ENCODE measurements around the gene GDPD3. TPM values are rescaled to one million over a fixed set of nuclear protein-coding genes. Genes with fewer than 3 reads are reported as not detected.

GDPD3 gene
- total and polyA plus RNA-seq, 5 donors from 2014 or later = 0.13 to 26.7 (median 0.28) TPM; not detected in 2

DNA sequence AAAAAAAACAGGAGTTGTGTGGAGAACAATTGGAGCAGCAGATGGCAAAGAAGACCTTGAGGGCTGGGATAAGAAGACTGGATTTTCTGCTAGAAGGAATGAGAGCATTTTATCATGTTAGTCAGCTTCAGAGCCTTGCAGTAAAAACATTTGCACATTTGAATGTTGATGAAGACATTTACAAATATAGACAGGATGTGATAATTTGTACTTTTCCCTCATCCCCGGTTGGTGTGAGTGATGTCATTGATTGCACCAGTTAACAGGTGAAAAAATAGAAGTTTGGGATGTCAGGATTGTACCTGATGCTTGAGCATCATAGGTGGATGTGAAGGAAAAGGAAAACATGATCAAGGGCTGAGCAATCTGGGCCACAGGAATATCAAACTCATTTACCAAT lies 32.3 kb upstream of the GDPD3 start:
- no peak overlapping the region for H3K4me3 ChIP-seq (ENCODE audit: low read depth, low read length)
- no peak overlapping the region for H3K4me3 Mint-ChIP-seq
- peak overlapping the region in 1 of 3 donors; percentile 38 for H3K27ac Mint-ChIP-seq
- peaks cover 0 to 15% (median 4%) of the 10 kb centered on the region in 7 donors for H3K9me3 Mint-ChIP-seq
- no peaks in the 10 kb centered on the region for H3K36me3 ChIP-seq (ENCODE audit: control insufficient read depth, insufficient read depth, low read length)
- peaks cover 6% of the 10 kb centered on the region for H3K4me1 ChIP-seq (ENCODE audit: control insufficient read depth, insufficient read depth, low read length, poor library complexity, severe bottlenecking)
- no peaks in the 10 kb centered on the region for H3K27me3 ChIP-seq (ENCODE audit: control insufficient read depth, insufficient read depth, low read length)
- H3K4me1 Mint-ChIP-seq = peaks cover 4 to 16% (median 7%) of the 10 kb centered on the region in 4 donors
- no peak overlapping the region for H3K27ac ChIP-seq (ENCODE audit: insufficient read depth, low read length, poor library complexity, severe bottlenecking)
- H3K36me3 Mint-ChIP-seq = peaks cover 3% of the 10 kb centered on the region
- peaks cover 11 to 19% of the 10 kb centered on the region in 2 experiments for H3K9me3 ChIP-seq (ENCODE audit: control insufficient read depth in 2 of 2, low read length in 2 of 2)
- no peaks in the 10 kb centered on the region for H3K27me3 Mint-ChIP-seq
- ATAC-seq (ENCODE audit: low read depth in 2 of 2) (no peak), DNase-seq (no peak)

DNA sequence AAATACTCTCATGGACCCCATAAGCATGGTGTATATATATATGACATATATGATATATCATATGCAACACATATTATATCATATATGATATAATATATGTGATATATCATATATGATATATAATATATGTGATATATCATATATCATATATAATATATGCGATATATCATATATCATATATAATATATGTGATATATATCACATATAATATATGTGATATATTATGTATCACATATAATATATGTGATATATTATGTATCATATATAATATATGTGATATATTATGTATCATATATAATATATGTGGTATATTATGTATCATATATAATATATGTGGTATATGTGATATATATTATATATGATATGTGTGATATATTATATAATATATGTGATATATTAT lies 31.6 kb upstream of the GDPD3 start:
- peaks cover 11 to 13% of the 10 kb centered on the region in 2 experiments for H3K9me3 ChIP-seq (ENCODE audit: control insufficient read depth in 2 of 2, low read length in 2 of 2)
- H3K27me3 ChIP-seq (ENCODE audit: control insufficient read depth, insufficient read depth, low read length) = no peaks in the 10 kb centered on the region
- H3K36me3 ChIP-seq (ENCODE audit: control insufficient read depth, insufficient read depth, low read length) = no peaks in the 10 kb centered on the region
- Mint-ChIP-seq H3K27ac (no peak overlapping the region), H3K4me3 (no peak overlapping the region), H3K9me3 (peaks cover 0 to 15% (median 4%) of the 10 kb centered on the region in 7 donors), H3K36me3 (peaks cover 3% of the 10 kb centered on the region), H3K27me3 (no peaks in the 10 kb centered on the region), H3K4me1 (peaks cover 6 to 23% (median 8%) of the 10 kb centered on the region in 4 donors)
- DNase-seq (no peak), ATAC-seq (ENCODE audit: low read depth in 2 of 2) (no peak)
- peaks cover 10% of the 10 kb centered on the region for H3K4me1 ChIP-seq (ENCODE audit: control insufficient read depth, insufficient read depth, low read length, poor library complexity, severe bottlenecking)
- no peak overlapping the region for H3K27ac ChIP-seq (ENCODE audit: insufficient read depth, low read length, poor library complexity, severe bottlenecking)
- H3K4me3 ChIP-seq (ENCODE audit: low read depth, low read length) = no peak overlapping the region

DNA sequence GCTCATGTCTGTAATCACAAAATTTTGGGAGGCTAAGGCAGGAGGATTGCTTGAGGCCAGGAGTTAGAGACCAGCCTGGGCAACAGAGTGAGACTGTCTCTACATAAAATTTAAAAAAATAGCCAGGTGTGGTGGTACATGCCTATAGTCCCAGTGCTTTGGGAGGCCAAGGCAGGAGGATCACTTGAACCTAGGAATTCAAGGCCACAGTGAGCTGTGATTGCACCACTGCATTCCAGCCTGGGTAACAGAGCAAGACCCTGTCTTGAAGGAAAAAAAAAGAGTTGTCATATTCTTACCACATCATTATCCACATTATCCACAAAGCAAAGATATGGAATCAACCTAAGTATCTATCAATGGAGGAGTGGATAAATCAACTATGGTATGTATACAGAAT lies 30.7 kb upstream of the GDPD3 start:
- H3K4me3 Mint-ChIP-seq = no peak overlapping the region
- peaks cover 17% of the 10 kb centered on the region for H3K4me1 ChIP-seq (ENCODE audit: control insufficient read depth, insufficient read depth, low read length, poor library complexity, severe bottlenecking)
- no peaks in the 10 kb centered on the region for H3K27me3 ChIP-seq (ENCODE audit: control insufficient read depth, insufficient read depth, low read length)
- no peak overlapping the region for H3K27ac Mint-ChIP-seq
- H3K4me1 Mint-ChIP-seq = peaks cover 6 to 29% (median 13%) of the 10 kb centered on the region in 4 donors
- DNase-seq (no peak), ATAC-seq (ENCODE audit: low read depth in 2 of 2) (no peak)
- no peaks in the 10 kb centered on the region for H3K27me3 Mint-ChIP-seq
- H3K36me3 ChIP-seq (ENCODE audit: control insufficient read depth, insufficient read depth, low read length) = no peaks in the 10 kb centered on the region
- peaks cover 0 to 7% (median 0%) of the 10 kb centered on the region in 7 donors for H3K9me3 Mint-ChIP-seq
- H3K36me3 Mint-ChIP-seq = no peaks in the 10 kb centered on the region
- H3K27ac ChIP-seq (ENCODE audit: insufficient read depth, low read length, poor library complexity, severe bottlenecking) = no peak overlapping the region
- H3K4me3 ChIP-seq (ENCODE audit: low read depth, low read length) = no peak overlapping the region
- H3K9me3 ChIP-seq (ENCODE audit: control insufficient read depth in 2 of 2, low read length in 2 of 2) = peaks cover 4% of the 10 kb centered on the region in 2 experiments

DNA sequence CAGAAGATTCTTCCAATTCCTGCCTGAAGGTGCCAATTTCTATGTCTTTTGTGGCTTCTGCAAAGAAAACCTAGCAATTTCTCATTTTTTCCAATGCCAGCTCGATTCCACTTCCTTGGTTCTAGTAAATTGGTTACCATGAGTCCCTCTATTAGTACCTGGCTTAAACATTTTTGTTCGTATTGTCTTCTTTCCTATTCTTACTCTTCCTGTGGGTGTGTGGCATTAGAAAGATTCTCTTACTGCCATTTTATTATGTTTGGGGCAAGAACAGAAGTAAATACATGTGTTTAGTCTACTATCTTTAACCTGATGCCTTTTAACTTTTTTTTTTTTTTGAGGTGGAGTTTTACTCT lies 30.0 kb upstream of the GDPD3 start:
- no peaks in the 10 kb centered on the region for H3K9me3 ChIP-seq (ENCODE audit: control insufficient read depth in 2 of 2, low read length in 2 of 2)
- ATAC-seq (ENCODE audit: low read depth in 2 of 2) (no peak), DNase-seq (no peak)
- H3K36me3 ChIP-seq (ENCODE audit: control insufficient read depth, insufficient read depth, low read length) = no peaks in the 10 kb centered on the region
- H3K27ac ChIP-seq (ENCODE audit: insufficient read depth, low read length, poor library complexity, severe bottlenecking) = no peak overlapping the region
- H3K36me3 Mint-ChIP-seq = no peaks in the 10 kb centered on the region
- H3K27me3 Mint-ChIP-seq = no peaks in the 10 kb centered on the region
- H3K4me3 ChIP-seq (ENCODE audit: low read depth, low read length) = no peak overlapping the region
- peak overlapping the region in 1 of 4 donors; percentile 8 for H3K4me3 Mint-ChIP-seq
- peaks cover 17% of the 10 kb centered on the region for H3K4me1 ChIP-seq (ENCODE audit: control insufficient read depth, insufficient read depth, low read length, poor library complexity, severe bottlenecking)
- H3K9me3 Mint-ChIP-seq = peaks cover 0 to 1% (median 0%) of the 10 kb centered on the region in 7 donors
- H3K27me3 ChIP-seq (ENCODE audit: control insufficient read depth, insufficient read depth, low read length) = no peaks in the 10 kb centered on the region
- H3K27ac Mint-ChIP-seq = peak overlapping the region; percentile 7 to 68 (median 66)
- peaks cover 6 to 29% (median 13%) of the 10 kb centered on the region in 4 donors for H3K4me1 Mint-ChIP-seq

DNA sequence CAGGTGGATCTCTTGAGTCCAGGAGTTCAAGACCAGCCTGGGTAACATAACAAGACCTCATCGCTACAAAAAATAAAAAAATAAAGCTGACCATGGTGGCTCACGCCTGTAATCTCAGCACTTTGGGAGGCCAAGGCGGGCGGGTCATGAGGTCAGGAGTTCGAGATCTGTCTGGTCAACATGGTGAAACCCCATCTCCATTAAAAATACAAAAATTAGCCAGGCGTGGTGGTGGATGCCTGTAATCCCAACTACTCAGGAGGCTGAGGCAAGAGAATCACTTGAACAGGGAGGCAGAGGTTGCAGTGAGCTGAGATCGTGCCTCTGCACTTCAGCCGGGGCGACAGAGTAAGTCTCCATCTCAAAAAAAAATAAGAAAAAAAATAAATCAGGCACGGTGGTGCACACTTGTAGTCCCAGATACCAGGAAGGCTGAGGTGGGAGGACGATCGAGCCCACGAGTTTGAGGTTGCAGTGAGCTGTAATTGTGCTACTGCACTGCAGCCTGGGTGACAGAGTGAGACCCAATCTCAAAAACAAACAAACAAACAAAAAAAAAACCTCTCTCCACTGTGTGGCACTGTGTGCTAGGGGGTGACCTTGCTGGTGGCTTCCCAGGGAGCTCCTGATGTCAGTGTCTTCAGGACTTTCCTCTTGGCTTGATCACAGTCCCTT lies 29.5 kb upstream of the GDPD3 start:
- H3K4me3 Mint-ChIP-seq = peak overlapping the region in 1 of 4 donors; percentile 8
- H3K27ac ChIP-seq (ENCODE audit: insufficient read depth, low read length, poor library complexity, severe bottlenecking) = no peak overlapping the region
- peak; percentile 45 to 57 for ATAC-seq (ENCODE audit: low read depth in 2 of 2)

DNA sequence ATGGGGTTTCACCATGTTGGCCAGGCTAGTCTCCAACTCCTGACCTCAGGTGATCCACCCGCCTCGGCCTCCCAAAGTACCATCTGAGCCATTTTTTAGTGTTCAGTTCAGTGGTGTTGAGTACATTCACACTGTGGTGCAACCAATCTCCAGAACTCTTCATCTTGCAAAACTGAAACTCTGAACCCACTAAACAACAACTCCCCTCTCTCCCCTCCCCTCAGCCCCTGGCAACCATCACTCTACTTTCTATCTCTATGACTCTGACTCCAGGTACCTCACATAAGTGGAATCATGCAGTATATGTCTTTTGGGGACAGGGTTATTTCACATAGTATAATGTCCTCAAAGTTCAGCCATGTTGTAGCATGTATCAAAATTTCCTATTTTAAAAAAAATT lies 28.4 kb upstream of the GDPD3 start:
- no peak overlapping the region for H3K4me3 ChIP-seq (ENCODE audit: low read depth, low read length)
- H3K36me3 ChIP-seq (ENCODE audit: control insufficient read depth, insufficient read depth, low read length) = no peaks in the 10 kb centered on the region
- ATAC-seq (ENCODE audit: low read depth in 2 of 2) (no peak), DNase-seq (no peak)
- H3K9me3 Mint-ChIP-seq = peaks cover 0 to 1% (median 0%) of the 10 kb centered on the region in 7 donors
- H3K27me3 ChIP-seq (ENCODE audit: control insufficient read depth, insufficient read depth, low read length) = no peaks in the 10 kb centered on the region
- H3K36me3 Mint-ChIP-seq = peaks cover 4% of the 10 kb centered on the region
- H3K27ac ChIP-seq (ENCODE audit: insufficient read depth, low read length, poor library complexity, severe bottlenecking) = no peak overlapping the region
- H3K4me1 ChIP-seq (ENCODE audit: control insufficient read depth, insufficient read depth, low read length, poor library complexity, severe bottlenecking) = peaks cover 17% of the 10 kb centered on the region
- H3K4me3 Mint-ChIP-seq = no peak overlapping the region
- H3K9me3 ChIP-seq (ENCODE audit: control insufficient read depth in 2 of 2, low read length in 2 of 2) = no peaks in the 10 kb centered on the region
- H3K4me1 Mint-ChIP-seq = peaks cover 6 to 31% (median 13%) of the 10 kb centered on the region in 4 donors
- peak overlapping the region in 1 of 3 donors; percentile 92 for H3K27ac Mint-ChIP-seq
- H3K27me3 Mint-ChIP-seq = no peaks in the 10 kb centered on the region

More for the DNA sequence above, 29.5 kb upstream of the GDPD3 start:
- Histone ChIP-seq H3K4me3 (ENCODE audit: low read depth, low read length) (no peak overlapping the region), H3K4me1 (ENCODE audit: control insufficient read depth, insufficient read depth, low read length, poor library complexity, severe bottlenecking) (peaks cover 17% of the 10 kb centered on the region), H3K36me3 (ENCODE audit: control insufficient read depth, insufficient read depth, low read length) (no peaks in the 10 kb centered on the region), H3K9me3 (ENCODE audit: control insufficient read depth in 2 of 2, low read length in 2 of 2) (no peaks in the 10 kb centered on the region), H3K27me3 (ENCODE audit: control insufficient read depth, insufficient read depth, low read length) (no peaks in the 10 kb centered on the region)
- H3K4me1 Mint-ChIP-seq = peaks cover 6 to 29% (median 13%) of the 10 kb centered on the region in 4 donors
- H3K27me3 Mint-ChIP-seq = no peaks in the 10 kb centered on the region
- DNase-seq = peak in 2 of 3 donors; percentile 30 to 40
- H3K27ac Mint-ChIP-seq = peak overlapping the region; percentile 66 to 71 (median 68)
- H3K9me3 Mint-ChIP-seq = peaks cover 0 to 1% (median 0%) of the 10 kb centered on the region in 7 donors
- H3K36me3 Mint-ChIP-seq = no peaks in the 10 kb centered on the region

DNA sequence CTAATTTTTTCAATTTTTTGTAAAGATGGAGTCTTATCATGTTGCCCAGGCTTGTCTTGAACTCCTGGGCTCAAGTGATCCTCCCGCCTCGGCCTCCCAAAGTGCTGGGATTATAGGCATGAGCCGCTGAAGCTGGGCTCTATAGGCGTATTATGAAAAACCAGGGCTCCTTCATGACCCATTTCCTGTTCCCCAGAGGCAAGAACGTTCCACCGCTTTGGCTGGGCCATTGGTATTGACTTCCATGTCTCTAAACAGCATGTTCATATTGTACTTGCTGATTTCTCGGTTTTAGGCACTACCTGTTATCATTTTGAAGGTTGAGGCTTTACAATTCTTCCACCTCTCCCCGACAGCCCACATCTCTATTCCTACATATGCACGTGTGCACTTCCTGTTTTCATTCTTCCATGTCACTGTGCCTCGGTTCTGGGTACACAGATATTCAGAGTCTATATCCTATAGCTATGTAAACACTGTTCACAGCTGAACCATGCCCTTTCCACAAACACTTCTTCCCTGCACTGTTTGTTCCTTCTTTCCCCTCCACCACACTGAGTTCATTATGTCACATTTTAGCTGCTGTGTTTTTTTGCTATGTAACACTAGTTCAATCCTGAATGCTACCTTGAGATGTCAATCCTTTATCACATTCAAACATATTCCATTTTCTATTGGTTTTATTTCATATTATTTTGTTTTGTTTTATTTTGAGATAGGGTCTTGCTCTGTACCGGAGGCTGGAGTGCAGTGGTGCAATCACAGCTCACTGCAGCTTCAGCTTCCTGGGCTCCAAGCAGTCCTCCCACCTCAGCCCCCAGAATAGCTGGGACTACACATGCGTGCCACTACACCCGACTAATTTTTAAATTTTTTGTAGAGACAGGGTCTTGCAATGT lies 26.5 kb upstream of the GDPD3 start:
- Histone ChIP-seq H3K27me3 (ENCODE audit: control insufficient read depth, insufficient read depth, low read length) (no peaks in the 10 kb centered on the region), H3K4me1 (ENCODE audit: control insufficient read depth, insufficient read depth, low read length, poor library complexity, severe bottlenecking) (peaks cover 17% of the 10 kb centered on the region), H3K9me3 (ENCODE audit: control insufficient read depth in 2 of 2, low read length in 2 of 2) (no peaks in the 10 kb centered on the region), H3K27ac (ENCODE audit: insufficient read depth, low read length, poor library complexity, severe bottlenecking) (peak overlapping the region; percentile 39), H3K4me3 (ENCODE audit: low read depth, low read length) (peak overlapping the region; percentile 45), H3K36me3 (ENCODE audit: control insufficient read depth, insufficient read depth, low read length) (no peaks in the 10 kb centered on the region)
- peak overlapping the region in 3 of 4 donors; percentile 18 to 68 (median 53) for H3K4me3 Mint-ChIP-seq
- H3K27ac Mint-ChIP-seq = peak overlapping the region; percentile 79 to 91 (median 80)
- H3K9me3 Mint-ChIP-seq = peaks cover 0 to 1% (median 0%) of the 10 kb centered on the region in 7 donors
- peak in 1 of 2 donors; percentile 37 for ATAC-seq (ENCODE audit: low read depth in 2 of 2)
- peaks cover 4% of the 10 kb centered on the region for H3K36me3 Mint-ChIP-seq
- H3K4me1 Mint-ChIP-seq = peaks cover 6 to 28% (median 11%) of the 10 kb centered on the region in 4 donors
- DNase-seq = peak in 1 of 3 donors; percentile 51
- H3K27me3 Mint-ChIP-seq = no peaks in the 10 kb centered on the region

Measured in CD4-positive, CD25-positive, alpha-beta regulatory T cell (primary cell).